ENCODE results near the gene TENM4. TPM values are rescaled to one million over a fixed set of nuclear protein-coding genes. Genes with fewer than 3 reads are reported as not detected.

Gene TENM4
- total RNA-seq, 1 donor from 2014 or later: 2.4 TPM

DNA sequence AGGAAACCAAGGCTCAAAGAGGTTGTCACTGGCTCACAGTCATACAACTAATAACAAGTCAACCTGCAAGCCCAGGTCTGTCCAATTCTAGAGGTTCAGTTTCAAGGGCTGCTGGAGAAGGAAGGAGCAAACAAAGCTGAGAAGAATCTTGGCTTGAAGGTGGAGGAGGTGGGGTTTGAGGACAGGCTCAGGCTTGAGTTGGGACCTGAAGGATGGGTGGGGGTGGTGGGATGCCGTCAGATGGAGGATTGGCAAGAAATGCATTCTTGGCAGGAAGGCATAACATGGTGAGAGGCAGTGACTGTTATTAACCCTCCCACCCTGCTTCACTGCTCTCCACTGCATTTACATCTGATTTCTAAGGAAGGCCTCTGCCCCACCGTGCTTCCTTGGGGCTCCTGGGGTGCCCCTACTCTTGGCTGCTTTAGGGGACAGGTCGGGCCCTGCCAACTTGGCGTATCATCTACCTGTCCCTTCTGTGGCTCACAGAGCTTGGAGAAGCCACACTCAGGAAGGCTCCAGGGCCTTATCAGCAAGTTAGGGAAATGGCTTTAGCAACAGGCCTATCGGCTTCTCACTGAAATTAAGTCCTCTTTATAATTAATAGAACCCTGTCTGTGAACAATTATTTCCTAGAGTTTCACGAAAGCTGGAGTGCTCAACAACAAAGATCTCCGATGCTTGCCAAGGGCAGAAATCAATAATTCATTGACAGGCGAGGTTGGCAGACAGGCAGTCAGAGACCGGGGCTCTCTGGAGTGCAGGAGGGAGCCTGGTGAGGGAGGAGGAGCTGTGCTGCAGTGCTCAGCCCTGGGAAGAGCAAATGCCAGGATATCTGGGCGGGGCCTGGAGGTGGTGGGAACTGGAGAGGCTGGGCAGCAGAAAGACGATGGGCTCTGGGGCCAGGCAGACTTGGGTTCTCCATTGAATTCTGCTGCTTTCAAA, 781.2 kb downstream of the TENM4 start:
- peak; percentile 59 for DNase-seq (ENCODE audit: low spot score)

DNA sequence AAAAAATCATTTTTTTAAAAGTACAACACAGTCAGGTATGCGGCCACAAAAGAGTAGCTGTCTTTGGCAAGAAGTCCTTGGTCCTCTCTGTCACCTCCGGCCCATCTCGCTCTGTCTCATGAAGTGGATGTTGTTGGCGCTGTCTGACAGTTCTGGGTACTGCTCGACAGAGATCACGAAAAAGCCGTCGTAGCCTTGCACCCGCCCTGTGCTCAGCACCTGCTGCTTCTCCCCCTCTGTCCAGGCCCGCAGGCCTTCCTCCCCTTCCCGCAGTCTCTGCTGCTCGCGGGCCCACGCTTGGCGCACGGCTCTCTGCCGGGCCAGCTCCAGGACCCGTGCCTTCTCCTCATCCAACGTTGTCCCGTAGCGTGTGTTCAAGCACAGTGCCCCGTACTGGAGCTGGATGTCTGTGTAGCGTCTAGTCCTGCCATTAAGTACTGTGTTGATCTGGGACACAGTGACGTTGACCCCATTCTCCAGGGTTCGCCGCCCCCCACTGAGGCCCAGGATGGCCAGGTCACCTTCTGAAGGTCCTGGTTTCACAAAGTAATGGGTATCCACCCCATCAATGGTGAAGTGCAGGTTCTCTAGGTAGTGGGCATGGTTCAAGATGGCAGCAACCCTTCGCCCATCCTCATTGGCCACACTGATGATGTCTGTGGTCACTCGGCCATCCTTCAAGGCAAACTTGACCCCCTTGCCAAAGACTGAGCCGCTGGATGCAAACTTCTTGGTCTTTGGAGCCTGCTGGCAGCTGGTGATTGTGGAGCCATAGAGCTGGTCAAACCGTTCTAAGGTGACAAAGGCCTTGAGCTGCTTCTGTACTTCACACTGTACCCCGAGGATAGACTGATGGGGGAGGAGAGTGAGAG, 782.6 kb downstream of the TENM4 start:
- no peak for DNase-seq (ENCODE audit: low spot score)

DNA sequence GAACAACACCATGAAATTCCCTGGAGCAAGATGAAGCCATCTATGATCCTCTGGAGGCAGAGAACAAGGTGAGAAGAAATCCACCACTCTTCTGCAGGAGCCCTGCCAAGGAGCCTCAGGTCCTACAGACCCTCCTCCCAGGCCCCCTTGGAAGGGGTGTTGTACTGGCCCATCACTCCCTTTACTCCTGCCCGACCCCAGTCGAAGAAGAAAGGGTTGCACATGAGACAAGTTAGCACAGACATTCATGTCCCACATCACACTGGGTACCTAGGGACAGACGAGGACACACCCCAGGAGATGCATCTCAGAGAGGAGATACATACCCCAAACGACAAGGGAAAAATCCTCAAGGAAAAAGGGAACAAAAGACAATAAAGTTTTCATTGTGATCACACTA, 783.4 kb downstream of the TENM4 start:
- DNase-seq (ENCODE audit: low spot score): no peak

DNA sequence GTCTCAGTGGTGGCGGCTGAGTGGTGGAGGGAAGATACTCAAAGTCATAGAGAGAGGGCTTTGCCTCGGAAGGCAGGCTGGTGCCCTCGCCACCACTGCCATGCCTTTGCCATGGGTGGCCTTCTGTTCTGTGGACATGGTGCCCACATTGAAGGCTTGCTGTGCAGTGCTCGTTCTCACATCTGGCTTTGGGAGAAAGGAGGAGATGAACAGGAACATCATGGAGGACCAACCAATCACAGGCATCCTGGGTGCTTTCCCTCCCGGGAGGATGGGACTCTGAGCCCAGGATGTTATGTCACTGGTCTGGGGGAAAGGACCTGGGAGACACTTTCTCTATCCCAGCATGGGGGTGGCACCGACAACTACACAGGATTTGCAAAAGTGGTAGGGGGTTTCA, 783.8 kb downstream of the TENM4 start:
- no peak for DNase-seq (ENCODE audit: low spot score)

DNA sequence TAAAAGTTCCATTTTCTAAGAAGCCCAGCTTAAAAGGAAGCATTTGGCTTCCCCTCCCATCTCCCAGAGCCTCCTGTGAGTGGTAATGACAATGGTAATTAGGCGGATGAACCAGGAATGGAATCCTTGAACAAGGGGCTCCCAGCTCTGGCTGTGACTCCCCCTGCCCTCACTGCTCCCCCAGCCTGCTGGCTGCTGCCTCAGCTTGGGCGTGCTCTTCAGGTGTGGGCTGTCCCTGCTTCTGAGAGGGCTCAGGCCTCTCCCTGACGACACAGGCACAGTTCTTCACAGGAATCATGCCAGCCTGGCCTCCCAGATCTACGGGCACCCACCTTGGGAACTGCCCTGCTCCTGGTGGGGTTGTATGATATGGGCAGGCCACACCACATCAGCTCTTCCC, 784.5 kb downstream of the TENM4 start:
- DNase-seq (ENCODE audit: low spot score): no peak

DNA sequence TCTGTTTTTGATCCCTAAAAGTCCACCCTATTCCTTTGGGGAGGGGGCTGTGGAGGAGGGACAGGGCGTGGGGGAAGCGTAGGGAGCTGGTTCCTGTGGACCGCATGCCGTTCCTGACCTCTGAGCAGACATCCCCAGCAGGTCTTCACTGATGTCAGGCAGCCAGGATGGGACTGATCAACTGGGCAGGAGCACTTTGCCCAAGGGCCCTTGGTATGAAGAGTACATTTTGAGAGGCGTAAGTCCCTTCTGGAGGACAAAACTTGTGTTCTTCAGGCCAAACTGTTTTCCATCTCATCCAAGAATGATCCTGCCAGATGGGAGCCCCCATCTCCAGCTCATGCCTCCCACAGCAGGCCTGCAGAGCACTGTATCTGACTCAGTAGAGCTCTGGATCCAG, 785.3 kb downstream of the TENM4 start:
- DNase-seq (ENCODE audit: low spot score): no peak

DNA sequence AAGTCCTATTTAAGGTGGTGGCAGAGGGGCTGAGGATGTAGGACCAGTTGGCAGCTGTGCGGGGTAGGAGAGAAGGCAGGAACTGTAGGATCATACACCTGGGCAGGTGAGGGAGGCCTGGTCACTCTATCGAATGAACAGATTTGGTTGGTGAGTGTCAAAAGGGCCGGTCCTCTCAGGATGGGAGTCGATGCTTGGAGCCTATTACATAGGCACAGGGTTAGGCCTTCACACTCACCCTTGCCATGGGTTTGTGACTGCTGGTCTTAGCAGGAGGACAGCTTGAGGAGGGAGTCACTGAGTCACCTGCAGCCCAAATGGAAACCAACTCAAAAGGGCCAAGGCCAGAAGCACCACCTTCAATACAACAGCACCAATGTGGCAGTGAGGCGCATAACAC, 786.0 kb downstream of the TENM4 start:
- no peak for DNase-seq (ENCODE audit: low spot score)

DNA sequence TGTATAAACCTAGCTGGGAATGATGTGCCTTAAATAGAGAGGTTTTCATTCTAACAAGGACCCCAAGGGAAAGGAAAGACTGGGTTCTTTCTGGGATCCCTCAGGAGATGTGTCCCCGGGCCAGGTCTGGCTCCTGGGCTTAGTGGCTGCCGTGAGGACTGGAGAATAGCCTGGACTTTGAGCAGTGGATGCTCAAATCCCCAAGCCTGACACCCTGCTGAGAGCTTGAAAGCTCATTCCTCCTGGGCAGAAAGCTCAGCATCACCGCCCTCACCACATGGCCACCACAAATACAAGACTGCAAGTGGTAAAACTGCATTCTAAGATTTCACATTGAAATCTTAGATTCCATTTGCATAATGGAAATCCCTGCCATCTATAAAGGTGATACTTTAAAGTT, 786.8 kb downstream of the TENM4 start:
- no peak for DNase-seq (ENCODE audit: low spot score)

DNA sequence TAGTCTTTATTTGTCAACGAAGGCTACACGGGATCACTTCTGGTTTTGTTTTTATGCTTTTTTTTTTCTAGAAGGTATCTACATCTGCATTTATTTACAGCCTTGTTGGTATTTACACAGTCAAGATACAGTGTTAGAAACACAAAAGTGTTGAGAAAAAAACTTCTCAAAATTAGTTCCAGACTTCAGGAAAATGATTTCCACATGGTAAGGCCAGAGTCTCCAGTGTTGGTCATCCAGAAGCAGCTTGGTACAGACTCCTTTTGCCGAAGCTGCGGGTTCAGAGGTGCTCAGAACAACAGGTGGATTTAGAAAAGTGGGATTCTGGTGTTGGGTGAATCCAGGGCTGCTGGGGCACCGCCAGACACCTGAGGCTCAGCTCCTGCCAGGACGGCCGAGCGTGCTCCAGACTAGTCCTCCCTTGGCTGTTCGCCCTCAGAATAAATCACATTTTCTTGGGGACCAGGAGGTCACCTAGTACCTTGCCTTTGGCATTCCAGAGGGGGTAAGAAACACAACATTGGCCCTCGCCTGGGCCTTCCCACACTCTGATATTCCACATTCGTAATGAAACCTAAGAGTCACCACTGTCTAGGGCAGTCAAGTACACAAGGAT, 787.4 kb downstream of the TENM4 start:
- DNase-seq (ENCODE audit: low spot score): no peak

DNA sequence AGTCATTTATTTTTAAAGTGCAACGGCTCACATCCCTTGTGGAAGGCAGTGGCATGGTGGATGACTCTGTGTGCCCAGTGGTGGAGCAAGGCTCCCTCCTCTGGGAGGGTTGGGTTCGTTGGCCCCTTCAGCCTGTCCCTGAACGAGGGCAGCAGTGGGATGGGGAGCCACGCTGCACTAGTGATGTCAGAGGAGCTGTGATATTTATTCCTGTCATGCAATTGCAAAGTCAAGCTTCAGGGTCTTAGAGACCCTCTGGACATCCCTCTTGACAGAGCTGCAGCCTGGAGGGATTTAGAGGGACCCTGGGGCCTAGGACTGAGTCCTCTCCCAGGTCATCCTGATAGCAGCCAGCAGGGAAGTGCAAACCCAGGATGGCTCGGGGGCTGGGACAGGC, 788.0 kb downstream of the TENM4 start:
- no peak for DNase-seq (ENCODE audit: low spot score)

DNA sequence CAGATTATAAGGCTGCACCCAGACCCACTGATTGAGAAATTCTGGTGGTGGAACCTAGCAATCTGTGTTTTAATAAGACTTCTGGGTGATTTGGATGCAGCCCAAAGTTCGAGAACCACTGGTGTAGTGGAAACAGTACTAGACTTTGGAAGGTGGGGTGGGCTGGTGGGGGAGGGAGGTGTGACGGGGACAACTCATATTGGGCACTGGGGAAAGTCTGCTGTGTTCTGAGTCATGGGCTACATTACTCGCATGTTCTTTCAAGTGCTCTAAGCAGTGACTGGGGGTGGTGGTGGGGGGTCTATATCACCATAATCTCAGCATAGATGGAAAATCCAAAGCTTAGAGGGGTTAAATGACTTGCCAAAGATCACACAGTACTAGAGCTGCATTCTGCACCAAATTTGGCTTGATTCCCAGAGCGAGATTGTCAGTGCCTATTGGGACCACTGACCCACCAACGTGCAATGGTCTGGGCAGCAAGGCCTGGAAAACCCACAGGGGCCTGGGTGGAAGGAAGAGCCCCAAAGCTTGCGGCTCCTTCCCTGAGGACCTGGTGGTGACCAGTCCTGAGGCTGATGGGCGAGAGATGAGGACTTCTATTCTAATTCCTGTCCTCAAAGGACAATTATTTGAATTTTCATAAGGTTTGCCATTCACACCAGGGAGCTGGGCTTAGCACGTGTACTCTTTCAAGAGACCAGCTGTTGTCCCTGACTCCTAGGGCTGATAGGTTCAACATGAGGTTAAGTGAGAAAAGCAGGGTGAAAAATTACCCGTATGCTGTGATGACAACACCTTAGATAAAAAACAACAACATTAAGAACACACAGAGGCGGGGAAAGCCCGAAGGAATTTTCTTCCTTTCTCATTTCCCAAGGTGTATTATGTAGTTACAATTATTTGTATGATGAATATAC, 788.6 kb downstream of the TENM4 start:
- no peak for DNase-seq (ENCODE audit: low spot score)

DNA sequence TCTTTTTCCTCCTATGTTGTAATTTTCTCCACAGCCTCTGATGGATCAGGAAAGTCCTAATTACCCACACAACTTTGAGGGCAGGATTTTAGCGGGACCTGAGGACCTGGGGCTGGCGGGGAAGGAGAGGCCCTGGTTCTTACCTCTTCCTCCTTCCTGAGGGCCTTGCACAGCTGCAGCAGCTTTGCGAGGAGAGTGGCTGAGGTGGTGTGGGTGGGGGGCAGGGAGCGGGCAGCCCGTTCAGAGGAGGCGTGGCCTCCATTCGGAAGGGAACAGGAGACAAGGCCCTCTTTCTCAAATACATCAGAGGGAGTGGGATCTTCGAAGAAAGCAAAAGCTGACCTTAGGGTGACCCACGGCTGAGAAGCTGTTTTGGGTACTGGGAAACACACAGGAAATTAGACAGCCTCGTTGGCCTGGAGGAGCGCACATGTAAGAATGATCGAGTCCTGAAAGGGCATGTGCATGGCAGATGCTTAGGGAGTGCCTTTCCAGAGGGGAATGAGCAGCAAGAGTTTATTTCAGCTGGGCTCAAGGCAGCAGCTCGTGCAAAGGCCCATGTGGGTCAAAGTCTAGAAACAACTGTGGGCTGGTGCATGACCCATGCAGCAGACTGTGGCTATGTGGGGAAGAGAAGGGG, 789.6 kb downstream of the TENM4 start:
- no peak for DNase-seq (ENCODE audit: low spot score)

DNA sequence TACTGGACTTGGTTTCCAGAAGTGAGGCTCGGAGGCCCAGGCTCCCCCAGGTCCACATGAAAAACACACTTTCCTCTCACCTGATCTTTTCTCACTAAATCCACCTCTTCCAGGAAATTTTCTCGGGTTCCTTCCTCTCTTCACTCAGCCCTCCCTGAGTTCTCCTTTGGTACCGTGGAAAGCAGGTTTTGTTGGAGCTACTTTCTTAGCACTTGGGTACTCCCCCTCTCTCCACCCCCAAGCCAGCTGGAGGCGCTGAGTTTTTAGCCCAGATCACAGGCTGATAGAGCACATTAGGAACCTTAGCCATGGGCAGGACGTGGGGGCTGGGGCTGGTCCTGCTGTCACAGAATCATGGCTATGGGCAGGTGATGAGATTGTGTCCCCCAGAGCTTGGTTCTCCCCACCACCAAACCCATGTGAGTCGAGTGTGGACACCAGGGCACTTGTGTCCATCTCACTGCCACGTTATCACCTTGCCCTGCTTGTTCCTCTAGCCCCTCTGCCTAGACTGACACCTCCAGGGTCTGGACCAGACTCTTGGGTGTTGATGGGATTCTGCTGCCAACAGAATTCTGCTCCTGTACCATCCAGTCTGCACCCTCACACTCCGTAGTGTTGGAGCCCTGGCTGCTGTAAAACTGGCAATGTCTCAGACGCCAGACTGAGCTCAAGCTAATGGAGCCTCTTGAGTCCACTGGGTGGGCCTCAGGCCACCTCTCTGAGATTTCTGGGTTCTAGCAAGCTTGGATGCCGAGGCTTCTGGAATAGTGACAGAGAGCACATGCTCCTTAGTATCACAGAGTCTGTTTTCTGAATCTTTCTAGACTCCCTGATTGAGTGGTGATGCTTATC, 791.2 kb downstream of the TENM4 start:
- no peak for DNase-seq (ENCODE audit: low spot score)

DNA sequence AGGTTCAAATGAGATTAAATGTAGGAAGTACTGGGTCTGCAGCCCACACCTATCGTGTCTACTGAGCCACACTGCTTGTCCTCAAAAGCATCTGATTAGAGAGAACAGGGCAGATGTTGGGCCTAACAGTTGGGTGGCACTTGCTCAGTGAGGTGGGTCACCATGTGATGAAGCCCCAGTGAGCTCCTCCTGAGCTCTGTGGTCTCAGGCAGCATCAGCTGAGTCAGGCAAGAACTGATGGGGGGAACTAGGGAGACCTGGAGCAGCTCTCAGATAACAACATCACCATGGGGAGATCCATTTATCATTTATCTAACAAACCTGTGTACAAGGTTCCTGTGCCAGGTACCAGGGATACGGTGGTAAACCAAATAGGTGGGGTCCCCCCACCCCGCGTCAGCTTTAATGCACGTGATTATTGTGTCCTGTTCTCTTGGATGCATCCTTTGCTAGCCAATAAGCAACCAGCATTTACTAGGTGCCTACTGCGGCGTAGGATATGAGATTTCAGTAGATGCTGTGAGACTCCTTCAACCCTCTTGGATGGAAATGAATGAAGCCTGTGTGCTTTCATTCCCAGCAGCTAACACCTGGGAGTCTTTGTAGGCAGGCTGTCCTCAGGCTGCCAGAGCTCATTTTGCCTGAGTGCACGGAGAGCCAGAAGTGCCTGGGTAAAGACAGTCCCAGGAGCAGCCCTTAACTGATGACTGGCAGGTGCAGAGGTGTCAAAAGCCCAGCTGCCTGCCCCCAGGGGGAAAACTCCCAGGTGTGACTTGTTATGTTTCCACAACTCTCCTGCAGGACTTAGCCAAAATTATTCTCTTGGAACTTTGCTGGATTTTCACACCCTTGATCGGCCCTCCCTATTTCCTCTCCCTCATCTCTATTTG, 792.6 kb downstream of the TENM4 start:
- no peak for DNase-seq (ENCODE audit: low spot score)

DNA sequence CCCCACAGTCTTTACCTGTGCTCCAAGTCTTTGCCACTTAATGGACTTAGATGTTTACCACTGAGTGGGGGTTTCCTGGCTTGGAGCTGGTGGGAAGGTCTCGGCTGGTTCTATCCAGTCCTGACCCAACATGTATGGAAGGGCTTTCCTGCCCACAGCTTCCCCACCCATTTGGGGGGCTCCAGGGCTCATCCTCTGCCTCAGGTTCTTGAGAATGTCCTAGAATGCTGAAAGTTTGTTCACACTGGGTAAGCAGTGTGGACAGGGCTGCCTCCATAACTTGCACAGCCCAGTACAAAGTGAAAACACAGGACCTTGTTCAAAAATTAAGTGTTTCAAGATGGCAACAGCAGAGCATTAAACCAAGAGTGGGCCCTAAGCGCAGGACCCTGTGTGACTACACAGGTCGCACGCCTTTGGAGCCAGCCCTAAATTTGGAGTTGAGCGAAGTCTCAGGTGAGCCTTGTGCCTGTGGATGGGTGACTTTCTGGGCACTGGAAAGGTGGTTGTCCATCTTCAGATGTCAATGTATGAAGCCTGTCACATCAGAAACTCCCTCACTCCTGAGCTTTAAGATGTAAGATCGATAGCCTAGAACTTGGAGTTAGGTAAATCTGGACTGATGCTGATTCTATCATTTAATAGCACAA, 793.4 kb downstream of the TENM4 start:
- DNase-seq (ENCODE audit: low spot score): no peak

DNA sequence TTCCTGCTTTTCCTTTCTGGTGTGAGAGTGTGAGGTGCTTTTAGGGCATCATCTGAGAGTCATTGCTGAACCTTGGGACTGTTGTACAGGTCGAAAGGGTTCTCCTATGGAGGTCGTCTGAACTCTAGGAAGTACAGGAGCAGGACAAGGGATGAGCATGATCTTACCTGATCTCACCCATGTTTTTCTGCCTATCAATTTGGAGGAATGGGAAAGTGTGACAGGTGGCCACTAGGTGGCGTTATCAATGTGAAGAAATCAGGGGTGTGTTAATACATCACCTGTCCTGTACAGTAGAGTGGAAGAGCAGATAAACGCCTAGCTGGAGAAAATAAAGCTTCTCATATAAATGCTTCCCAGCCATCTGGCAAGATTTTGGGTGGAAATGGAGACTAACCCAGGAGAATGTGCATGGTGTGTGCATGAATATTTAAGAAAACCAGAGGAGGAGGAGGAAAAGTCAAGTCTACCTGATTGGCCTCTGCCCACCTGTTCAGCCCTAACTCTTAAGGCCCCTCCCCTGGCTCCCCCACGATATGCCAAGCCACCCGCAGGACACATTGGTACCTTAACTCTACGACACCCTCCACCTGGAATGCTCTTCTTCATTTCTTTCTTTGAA, 794.2 kb downstream of the TENM4 start:
- DNase-seq (ENCODE audit: low spot score): peak; percentile 65

Measured in ureter (tissue), 1 donor.